ENCODE data around the gene MGAT5.

The MGAT5 gene

DNA sequence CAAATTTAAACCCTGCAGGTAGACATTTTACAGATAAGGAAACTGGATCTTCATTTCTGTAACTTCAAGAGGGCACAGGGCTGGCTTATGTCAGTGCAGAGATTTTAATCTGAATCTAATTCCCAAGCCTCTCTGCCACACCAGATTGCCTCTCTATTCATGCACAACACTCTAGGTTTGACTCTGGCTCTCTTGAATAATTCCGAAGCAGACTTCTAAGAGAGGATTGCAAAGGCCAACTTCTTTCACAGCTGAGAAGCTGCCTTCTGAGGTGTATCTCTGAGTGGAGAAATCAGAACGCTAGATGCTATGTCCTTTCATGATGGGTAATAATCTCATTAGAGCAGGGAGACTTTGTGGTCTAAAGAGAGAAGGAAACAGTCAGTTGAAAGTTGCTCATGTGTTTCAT lies 20.1 kb upstream of the MGAT5 start (continued):
- TF ChIP-seq, protein P1, sequence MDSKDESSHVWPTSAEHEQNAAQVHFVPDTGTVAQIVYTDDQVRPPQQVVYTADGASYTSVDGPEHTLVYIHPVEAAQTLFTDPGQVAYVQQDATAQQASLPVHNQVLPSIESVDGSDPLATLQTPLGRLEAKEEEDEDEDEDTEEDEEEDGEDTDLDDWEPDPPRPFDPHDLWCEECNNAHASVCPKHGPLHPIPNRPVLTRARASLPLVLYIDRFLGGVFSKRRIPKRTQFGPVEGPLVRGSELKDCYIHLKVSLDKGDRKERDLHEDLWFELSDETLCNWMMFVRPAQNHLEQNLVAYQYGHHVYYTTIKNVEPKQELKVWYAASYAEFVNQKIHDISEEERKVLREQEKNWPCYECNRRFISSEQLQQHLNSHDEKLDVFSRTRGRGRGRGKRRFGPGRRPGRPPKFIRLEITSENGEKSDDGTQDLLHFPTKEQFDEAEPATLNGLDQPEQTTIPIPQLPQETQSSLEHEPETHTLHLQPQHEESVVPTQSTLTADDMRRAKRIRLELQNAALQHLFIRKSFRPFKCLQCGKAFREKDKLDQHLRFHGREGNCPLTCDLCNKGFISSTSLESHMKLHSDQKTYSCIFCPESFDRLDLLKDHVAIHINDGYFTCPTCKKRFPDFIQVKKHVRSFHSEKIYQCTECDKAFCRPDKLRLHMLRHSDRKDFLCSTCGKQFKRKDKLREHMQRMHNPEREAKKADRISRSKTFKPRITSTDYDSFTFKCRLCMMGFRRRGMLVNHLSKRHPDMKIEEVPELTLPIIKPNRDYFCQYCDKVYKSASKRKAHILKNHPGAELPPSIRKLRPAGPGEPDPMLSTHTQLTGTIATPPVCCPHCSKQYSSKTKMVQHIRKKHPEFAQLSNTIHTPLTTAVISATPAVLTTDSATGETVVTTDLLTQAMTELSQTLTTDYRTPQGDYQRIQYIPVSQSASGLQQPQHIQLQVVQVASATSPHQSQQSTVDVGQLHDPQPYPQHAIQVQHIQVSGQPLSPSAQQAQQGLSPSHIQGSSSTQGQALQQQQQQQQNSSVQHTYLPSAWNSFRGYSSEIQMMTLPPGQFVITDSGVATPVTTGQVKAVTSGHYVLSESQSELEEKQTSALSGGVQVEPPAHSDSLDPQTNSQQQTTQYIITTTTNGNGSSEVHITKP (tag by site-specific recombination; IDR thresholded peaks at IDR 0.05): no peak
- TF ChIP-seq, protein P2, sequence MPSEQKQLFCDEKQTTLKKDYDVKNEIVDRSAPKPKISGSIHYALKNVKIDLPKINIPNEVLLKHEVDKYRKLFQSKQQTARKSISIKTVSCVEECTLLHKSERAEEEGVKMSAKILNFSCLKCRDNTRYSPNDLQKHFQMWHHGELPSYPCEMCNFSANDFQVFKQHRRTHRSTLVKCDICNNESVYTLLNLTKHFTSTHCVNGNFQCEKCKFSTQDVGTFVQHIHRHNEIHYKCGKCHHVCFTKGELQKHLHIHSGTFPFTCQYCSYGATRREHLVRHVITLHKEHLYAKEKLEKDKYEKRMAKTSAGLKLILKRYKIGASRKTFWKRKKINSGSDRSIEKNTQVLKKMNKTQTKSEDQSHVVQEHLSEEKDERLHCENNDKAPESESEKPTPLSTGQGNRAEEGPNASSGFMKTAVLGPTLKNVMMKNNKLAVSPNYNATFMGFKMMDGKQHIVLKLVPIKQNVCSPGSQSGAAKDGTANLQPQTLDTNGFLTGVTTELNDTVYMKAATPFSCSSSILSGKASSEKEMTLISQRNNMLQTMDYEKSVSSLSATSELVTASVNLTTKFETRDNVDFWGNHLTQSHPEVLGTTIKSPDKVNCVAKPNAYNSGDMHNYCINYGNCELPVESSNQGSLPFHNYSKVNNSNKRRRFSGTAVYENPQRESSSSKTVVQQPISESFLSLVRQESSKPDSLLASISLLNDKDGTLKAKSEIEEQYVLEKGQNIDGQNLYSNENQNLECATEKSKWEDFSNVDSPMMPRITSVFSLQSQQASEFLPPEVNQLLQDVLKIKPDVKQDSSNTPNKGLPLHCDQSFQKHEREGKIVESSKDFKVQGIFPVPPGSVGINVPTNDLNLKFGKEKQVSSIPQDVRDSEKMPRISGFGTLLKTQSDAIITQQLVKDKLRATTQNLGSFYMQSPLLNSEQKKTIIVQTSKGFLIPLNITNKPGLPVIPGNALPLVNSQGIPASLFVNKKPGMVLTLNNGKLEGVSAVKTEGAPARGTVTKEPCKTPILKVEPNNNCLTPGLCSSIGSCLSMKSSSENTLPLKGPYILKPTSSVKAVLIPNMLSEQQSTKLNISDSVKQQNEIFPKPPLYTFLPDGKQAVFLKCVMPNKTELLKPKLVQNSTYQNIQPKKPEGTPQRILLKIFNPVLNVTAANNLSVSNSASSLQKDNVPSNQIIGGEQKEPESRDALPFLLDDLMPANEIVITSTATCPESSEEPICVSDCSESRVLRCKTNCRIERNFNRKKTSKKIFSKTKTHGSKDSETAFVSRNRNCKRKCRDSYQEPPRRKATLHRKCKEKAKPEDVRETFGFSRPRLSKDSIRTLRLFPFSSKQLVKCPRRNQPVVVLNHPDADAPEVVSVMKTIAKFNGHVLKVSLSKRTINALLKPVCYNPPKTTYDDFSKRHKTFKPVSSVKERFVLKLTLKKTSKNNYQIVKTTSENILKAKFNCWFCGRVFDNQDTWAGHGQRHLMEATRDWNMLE (tag by site-specific recombination; conservative IDR thresholded peaks at IDR 0.05; ENCODE audit: low read depth): no peak
- TF ChIP-seq, protein P3, sequence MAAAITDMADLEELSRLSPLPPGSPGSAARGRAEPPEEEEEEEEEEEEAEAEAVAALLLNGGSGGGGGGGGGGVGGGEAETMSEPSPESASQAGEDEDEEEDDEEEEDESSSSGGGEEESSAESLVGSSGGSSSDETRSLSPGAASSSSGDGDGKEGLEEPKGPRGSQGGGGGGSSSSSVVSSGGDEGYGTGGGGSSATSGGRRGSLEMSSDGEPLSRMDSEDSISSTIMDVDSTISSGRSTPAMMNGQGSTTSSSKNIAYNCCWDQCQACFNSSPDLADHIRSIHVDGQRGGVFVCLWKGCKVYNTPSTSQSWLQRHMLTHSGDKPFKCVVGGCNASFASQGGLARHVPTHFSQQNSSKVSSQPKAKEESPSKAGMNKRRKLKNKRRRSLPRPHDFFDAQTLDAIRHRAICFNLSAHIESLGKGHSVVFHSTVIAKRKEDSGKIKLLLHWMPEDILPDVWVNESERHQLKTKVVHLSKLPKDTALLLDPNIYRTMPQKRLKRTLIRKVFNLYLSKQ (tag by site-specific recombination; IDR thresholded peaks at IDR 0.05; ENCODE audit: borderline replicate concordance): no peak
- TF ChIP-seq ZBTB21 (tag by site-specific recombination; IDR thresholded peaks at IDR 0.05): no peak
- no peak for TF ChIP-seq ZNF701 (tag by site-specific recombination; IDR thresholded peaks at IDR 0.05)
- TF ChIP-seq, protein P4, sequence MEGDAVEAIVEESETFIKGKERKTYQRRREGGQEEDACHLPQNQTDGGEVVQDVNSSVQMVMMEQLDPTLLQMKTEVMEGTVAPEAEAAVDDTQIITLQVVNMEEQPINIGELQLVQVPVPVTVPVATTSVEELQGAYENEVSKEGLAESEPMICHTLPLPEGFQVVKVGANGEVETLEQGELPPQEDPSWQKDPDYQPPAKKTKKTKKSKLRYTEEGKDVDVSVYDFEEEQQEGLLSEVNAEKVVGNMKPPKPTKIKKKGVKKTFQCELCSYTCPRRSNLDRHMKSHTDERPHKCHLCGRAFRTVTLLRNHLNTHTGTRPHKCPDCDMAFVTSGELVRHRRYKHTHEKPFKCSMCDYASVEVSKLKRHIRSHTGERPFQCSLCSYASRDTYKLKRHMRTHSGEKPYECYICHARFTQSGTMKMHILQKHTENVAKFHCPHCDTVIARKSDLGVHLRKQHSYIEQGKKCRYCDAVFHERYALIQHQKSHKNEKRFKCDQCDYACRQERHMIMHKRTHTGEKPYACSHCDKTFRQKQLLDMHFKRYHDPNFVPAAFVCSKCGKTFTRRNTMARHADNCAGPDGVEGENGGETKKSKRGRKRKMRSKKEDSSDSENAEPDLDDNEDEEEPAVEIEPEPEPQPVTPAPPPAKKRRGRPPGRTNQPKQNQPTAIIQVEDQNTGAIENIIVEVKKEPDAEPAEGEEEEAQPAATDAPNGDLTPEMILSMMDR (tag by site-specific recombination; IDR thresholded peaks at IDR 0.05): no peak
- no peak for TF ChIP-seq ZNF777 (tag by site-specific recombination; IDR thresholded peaks at IDR 0.05; ENCODE audit: borderline replicate concordance)
- no peak for TF ChIP-seq ZNF16 (tag by site-specific recombination; IDR thresholded peaks at IDR 0.05; ENCODE audit: low read depth)
- TF ChIP-seq, protein P5, sequence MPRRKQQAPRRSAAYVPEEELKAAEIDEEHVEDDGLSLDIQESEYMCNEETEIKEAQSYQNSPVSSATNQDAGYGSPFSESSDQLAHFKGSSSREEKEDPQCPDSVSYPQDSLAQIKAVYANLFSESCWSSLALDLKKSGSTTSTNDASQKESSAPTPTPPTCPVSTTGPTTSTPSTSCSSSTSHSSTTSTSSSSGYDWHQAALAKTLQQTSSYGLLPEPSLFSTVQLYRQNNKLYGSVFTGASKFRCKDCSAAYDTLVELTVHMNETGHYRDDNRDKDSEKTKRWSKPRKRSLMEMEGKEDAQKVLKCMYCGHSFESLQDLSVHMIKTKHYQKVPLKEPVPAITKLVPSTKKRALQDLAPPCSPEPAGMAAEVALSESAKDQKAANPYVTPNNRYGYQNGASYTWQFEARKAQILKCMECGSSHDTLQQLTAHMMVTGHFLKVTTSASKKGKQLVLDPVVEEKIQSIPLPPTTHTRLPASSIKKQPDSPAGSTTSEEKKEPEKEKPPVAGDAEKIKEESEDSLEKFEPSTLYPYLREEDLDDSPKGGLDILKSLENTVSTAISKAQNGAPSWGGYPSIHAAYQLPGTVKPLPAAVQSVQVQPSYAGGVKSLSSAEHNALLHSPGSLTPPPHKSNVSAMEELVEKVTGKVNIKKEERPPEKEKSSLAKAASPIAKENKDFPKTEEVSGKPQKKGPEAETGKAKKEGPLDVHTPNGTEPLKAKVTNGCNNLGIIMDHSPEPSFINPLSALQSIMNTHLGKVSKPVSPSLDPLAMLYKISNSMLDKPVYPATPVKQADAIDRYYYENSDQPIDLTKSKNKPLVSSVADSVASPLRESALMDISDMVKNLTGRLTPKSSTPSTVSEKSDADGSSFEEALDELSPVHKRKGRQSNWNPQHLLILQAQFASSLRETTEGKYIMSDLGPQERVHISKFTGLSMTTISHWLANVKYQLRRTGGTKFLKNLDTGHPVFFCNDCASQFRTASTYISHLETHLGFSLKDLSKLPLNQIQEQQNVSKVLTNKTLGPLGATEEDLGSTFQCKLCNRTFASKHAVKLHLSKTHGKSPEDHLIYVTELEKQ (tag by site-specific recombination; IDR thresholded peaks at IDR 0.05; ENCODE audit: borderline replicate concordance): no peak
- no peak for TF ChIP-seq ZNF114 (tag by site-specific recombination; IDR thresholded peaks at IDR 0.05)
